ENCODE results near the gene ALOX15B.
"Not testable (repeated sequence)": the region's sequence is repeated elsewhere in the genome, so short reads cannot be mapped to it uniquely, and the experiment has no call there.

Gene ALOX15B

DNA sequence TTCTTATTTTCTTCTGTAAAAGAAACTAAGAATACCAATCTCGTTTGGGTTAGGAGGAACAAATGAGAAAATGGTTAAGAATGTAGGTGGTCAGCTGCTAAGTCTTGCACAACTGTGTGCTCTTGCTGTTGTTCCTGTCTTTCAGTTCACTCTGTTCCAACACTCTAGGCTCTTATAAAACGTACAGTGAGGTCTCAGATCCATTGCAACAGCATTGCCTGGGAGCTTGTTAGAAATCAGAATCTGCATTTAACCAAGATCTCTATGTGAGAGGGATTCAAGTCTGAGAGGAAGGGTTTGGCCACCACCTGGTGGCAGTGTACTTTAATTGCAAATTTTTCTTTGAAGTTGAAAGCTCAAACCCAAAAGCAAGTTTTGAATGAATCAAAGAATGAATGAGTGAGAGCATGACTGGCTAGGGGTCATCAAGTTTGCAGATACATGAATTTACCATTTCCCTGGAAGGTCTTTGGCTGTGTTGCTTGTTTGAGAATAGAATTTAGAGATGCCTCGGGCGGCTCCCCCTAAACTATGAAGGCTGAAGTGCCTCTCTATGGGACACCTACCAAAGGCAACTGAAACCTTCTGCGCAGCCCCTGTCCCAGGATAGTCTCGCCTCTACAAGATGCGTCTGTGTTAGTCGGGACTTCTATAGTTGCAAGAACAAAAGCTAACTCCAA lies 2.5 kb downstream of the ALOX15B start:
- DNase-seq, result no peak

DNA sequence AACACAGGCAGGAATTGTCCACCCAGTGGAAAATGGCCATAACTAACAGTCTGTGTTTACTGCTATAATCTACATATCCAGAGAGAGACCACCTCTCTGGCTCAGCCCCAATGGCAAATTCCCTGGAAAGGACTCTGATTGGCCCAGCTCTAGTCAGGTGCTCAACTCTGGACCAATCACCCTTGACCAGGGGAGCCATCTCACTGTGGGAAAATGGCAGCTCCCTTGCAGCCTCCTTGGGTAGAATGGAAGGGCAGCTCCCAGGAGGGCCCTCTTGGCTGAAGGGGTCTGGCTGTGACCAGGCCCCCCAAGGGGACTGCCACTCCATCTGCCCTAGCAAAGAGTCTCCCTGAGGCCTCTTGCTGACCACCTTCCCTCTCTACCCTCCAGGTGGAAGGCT lies 3.1 kb downstream of the ALOX15B start:
- no peak for DNase-seq

DNA sequence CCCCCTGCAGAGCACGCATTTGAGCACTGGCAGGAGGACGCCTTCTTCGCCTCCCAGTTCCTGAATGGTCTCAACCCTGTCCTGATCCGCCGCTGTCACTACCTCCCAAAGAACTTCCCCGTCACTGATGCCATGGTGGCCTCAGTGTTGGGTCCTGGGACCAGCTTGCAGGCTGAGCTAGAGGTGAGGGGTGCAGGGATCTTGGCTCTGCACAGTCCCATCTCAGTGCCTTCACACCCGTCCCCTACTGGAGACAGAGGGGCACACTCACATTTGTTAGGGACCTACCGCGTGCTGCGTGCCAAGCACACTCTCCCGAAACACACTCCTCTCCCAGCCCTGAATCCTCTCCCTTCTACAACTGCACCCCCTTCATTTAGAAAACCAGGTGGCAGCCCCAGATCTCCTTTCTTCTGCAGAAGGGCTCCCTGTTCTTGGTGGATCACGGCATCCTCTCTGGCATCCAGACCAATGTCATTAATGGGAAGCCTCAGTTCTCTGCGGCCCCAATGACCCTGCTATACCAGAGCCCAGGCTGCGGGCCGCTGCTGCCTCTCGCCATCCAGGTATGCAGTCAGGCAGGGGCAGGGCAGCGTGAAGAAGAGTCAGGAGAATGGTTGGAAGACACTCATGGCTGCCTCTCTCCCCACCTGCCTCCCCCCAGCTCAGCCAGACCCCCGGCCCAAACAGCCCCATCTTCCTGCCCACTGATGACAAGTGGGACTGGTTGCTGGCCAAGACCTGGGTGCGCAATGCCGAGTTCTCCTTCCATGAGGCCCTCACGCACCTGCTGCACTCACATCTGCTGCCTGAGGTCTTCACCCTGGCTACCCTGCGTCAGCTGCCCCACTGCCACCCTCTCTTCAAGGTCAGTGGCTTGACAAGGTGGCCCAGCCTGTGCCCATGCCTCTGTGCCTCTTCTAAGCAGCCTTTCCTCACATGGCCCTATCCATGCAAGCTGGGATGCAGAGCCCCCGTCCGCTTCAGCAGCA lies 6.3 kb downstream of the ALOX15B start:
- DNase-seq, result no peak

DNA sequence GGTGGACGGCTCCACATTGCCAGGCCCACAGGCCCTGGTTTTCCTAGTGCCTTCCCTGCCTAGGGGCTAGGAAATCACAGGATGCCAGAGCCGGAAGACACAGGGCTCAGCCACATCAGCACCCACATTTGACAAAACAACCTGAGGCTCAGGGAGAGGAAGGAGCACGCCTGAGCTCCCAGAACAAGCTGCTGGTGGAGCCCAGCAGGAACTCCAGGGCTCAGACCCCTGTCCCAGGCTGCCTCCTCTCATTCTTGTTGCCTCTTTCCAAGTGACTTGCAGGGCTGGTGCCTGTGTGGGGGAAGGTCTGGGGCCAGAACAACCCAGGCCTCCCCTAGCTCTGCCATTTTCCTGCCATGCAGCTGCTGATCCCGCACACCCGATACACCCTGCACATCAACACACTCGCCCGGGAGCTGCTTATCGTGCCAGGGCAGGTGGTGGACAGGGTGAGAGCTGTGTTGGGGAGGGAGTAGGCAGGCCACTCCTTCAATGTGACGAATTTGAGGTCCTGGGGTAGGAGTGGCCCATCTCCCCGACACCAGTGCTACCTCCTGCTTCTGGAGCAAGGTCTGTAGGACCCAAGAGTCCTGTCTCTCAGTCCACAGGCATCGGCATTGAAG lies 7.6 kb downstream of the ALOX15B start:
- DNase-seq, result no peak

DNA sequence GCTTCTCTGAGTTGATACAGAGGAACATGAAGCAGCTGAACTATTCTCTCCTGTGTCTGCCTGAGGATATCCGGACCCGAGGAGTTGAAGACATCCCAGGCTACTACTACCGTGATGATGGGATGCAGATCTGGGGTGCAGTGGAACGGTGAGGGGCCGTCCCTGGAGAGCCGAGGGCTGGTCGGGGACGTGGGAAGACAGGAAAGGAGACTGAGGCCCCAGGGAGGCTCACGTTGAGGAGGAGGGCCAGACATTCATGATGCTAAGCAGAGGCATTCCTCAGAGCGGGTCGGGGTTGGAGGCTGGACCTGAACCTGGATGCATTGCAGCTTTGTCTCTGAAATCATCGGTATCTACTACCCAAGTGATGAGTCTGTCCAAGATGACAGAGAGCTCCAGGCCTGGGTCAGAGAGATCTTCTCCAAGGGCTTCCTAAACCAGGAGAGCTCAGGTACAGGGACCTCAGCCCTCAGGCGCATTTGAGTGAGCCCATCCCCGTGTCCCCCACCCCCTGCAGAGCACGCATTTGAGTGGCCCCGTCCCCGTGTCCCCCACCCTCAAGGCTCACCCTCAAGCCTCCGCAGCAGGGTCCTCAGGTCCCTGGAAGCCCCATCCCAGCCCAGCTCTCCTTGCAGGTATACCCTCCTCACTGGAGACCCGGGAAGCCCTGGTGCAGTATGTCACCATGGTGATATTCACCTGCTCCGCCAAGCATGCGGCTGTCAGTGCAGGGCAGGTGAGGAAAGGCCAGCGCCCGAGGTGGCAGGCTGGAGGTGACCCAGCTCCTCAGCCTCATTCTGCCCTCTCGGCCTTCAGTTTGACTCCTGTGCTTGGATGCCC lies 8.3 kb downstream of the ALOX15B start:
- DNase-seq, result no peak

DNA sequence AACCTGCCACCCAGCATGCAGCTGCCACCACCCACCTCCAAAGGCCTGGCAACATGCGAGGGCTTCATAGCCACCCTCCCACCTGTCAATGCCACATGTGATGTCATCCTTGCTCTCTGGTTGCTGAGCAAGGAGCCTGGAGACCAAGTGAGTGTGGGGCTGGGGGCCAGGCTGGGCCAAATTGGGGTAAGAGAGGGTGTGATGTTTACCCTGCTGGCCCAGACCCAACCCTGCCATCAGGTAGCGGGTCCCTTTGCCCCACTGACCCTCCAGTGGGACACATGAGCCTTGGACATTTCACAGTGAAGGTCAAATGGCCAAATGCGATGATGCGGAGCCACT lies 8.9 kb downstream of the ALOX15B start:
- DNase-seq, result no peak

DNA sequence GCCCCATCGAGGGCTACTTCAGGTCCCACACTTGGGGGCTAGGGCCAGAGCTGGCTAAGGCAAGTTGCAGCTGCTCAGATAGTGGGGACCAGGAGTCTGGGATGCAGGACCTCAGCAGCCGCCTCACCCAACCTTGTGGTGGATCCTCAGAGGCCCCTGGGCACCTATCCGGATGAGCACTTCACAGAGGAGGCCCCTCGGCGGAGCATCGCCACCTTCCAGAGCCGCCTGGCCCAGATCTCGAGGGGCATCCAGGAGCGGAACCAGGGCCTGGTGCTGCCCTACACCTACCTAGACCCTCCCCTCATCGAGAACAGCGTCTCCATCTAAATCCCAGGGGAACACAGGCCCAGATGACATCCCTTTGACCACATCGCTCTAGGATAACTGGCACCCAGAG lies 9.4 kb downstream of the ALOX15B start:
- DNase-seq, result no peak

DNA sequence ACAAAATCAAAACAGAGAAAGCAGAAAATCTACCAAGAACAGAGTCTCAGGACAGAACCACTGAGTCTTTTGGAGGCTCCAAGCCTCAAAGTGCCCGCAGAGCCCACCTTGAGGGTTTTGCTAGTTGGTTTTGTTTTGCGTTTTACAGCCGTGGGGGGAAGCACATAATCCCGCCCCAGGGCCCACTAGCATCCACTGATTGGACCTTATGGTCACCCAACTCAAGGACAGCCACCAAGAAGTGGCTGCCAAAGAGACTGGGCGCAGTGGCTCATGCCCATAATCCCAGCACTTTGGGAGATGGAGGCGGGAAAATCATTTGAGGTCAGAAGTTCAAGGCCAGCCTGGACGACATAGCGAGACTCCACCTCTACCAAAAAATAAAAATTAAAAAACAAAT lies 9.9 kb downstream of the ALOX15B start:
- no peak for DNase-seq

DNA sequence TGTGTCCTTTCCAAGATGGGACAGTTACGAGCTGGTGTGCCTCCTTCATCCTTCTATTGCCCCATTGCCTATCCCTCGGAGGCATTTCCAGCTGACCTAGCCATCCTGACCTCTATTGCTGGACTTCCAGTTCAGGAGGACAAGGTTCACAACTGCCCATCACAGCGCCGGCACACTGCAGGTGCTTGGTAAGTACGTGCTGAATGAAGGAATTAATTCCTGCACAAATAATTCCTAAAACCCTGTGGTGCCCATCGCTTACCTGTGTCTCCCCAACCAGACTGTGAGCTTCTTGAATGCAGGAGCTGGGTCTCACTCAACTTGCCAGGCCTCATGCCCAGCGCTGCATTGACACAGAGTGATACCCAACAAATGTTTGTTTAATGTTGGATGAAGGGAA lies 13.0 kb downstream of the ALOX15B start:
- no peak for DNase-seq

DNA sequence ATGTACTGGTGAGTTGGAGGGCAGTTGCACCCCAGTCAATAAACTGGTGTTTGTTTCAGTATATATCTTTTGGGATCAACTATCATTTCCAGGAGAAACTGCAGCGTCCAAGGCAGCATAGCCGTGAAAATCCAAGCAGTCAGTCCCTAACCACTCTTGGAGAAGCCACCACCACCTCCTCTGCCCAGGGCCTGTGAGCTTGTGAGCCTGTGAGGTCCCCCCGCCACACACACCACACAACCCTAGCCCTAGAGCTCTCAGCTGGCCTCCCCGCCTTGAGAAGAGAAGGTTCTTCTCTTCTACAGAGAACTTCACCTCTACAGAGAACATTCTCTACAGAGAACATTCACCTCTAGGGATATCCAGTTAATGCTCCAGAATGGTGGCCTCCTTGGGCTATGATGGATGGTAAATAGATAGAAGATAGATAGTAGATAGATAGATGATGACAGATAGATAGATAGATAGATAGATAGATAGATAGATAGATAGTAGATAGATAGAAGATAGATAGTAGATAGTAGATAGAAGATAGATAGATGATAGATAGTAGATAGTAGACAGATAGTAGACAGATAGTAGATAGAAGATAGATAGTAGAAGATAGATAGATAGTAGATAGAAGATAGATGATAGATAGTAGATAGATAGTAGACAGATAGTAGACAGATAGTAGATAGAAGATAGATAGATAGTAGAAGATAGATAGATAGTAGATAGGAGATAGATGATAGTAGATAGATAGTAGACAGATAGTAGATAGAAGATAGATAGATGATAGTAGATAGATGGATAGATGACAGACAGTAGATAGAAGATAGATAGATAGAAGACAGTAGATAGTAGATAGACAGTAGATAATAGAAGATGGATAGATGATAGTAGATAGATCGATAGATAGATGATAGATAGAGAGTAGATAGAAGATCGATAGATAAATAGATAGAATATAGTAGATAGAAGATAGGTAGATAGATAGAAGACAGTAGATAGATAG lies 13.7 kb downstream of the ALOX15B start:
- no peak for DNase-seq

DNA sequence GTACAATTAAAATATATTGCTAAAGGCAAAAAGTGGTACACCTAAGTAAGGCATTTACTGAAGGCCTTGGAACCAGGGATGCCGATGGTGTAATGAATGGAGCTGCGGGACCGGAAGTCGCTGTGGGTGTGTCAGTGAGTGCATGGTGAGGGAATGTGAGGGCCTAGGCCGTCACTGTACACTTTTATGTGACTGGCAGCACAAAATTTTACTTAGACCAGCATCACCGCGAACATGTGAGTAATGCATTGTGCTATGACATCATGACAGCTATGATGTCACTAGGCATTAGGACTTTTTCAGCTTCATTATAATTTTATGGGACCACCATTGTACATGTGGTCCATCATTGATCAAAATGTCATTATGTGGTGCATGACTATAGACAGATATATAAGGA lies 14.7 kb downstream of the ALOX15B start:
- no peak for DNase-seq

DNA sequence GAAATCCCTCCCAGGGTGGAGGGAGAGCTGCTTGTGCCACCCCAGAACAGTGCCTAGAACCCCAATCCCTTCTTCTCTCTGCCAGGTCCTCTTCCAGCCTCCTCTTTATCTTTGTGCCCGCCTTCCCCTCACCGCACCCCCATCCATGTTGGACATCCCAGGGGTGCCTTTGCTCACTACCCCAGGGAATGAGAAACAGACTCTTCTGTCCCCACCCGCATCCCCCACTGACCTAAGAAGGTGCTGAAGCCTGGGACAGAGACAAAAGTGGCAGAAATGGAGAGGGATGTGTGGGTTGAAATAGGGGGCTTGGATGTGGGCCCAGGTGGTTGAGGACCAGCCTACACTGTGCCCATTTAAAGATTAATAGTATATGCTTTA lies 17.0 kb downstream of the ALOX15B start:
- DNase-seq, result no peak

DNA sequence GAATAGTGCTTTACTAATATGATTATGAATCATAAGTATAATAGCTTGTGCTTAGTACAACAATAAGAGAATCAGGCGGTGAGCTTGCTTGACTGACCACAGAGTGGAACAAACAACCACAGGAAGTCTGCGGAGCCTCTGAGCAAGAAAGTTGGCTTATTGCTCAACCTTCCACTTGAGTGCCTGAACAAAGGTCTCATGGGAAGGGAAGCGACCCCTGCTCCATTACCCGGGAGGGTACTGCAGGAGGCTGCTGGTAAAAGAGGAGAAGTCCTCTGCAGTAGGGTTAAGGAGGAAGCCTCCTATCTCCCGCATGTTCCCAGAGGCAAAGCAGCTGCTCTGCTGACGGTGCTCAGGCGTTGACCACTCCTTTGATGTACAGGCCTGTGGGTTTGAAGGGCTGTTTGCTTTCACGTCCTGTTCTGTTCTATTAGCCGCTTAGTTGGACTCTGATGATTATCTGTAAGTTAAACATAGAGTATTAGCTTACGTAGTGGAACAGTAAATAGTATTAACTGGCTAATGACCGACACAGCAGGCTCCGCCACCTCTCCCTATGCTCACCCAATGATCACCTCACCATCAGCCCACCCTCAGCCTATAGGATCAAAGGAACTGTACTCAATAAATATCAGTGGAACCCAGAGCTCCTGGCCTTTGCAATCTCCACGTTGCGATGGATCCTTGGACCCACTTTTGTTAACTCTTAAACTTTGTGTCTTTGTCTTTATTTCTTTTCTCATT lies 17.5 kb downstream of the ALOX15B start:
- DNase-seq, result no peak

DNA sequence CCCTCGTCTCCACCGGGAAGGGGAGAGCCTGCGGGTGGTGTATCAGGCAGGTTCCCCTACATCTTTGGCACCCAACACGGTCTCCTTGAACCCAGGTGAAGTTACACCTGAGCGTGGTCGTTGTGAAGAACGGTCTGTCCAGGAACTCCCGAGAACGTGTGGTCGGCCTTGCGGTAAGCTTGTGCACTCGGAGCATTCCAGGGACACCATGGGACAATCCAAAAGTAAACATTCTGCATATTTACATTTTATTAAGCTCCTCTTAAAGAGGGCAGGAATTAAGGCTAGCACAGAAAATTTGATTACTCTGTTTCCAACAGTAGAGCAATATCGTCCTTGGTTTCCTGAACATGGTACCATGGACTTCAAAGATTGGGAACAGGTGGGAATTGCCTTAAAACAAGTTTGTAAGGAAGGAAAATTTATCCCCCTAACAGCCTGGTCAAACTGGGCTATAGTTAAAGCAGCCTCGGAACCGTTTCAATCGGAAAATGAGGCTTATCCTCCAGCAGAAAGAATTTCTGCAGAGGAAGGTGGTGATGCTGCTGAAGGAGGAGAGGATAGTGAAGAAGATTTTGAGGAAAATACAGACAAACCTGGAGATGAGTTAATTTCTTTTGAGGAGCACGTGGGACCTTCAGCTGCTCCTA lies 18.2 kb downstream of the ALOX15B start:
- no peak for DNase-seq

DNA sequence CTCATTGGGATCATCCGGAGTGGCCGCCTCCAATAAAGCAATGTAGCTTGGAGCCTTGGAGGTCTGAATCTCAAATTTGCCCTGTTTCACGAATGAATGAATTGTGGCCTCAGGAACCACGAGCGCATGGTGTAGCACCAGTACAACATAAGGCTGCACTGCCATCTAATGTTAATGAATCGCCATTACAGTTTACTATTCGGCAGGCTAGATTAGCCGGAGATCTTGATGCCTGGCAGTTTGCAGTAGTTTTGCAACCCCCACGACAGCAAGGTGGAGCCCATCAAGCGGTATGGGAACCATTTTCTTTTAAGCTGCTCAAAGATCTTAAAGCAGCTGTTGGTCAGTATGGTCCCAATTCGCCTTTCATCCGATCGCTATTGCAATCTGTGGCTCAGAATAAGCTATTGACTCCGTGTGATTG lies 18.8 kb downstream of the ALOX15B start:
- DNase-seq, result no peak

DNA sequence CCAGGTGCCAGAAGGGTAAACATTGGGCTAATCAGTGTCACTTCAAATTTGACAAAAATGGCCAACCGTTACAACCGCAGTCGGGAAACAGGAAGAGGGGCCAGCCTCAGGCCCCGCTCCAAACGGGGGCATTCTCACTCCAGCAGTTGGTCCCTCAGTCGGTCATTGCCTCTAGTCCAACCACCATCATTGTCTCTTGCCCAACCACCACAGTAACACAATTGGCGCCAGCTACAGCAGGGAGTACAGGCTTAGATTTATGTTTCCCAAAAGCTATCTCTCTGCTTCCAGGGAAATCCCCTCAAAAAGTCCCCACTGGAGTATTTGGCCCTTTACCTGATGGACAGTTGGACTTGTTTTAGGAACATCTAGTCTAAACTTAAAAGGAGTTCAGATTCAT lies 20.3 kb downstream of the ALOX15B start:
- no peak for DNase-seq

DNA sequence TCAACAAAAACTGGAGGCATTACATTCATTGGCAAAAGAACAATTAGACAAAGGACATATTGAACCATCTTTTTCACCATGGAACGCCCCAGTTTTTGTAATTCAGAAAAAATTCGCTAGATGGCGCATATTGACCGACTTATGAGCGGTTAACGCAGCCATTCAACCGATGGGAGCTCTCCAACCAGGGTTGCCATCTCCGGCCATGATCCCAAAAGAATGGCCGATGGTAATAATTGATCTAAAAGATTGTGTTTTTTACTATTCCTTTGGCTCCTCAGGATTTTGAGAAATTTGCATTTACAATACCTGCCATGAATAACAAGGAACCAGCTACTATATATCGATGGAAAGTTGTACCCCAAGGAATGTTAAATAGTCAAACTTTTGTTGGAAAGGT lies 21.4 kb downstream of the ALOX15B start:
- DNase-seq, result no peak

DNA sequence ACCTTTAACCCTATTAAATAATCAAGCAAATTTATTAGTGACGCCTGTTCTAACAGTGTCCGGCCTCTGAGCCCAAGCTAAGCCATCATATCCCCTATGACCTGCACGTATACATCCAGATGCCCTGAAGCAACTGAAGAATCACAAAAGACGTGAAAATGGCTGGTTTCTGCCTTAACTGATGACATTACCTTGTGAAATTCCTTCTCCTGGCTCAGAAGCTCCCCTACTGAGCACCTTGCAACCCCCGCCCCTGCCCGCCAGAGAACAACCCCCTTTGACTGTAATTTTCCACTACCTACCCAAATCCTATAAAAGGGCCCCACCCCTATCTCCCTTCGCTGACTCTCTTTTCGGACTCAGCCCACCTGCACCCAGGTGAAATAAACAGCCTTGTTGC lies 23.0 kb downstream of the ALOX15B start:
- not testable (repeated sequence) for DNase-seq

DNA sequence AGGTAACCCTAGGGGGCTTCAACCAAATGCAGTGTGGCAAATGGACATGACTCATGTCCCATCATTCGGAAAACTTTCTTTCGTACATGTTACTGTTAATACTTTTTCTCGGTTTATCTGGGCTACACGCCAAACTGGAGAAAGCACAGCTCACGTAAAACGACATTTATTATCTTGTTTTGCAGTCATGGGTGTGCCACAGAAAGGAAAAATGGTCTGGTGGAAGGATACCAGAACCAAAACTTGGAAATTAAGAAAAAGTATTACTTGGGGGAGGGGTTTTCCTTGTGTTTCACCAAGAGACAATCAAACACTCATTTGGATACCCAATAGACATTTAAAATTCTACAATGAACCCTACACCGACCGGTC lies 23.6 kb downstream of the ALOX15B start:
- DNase-seq, result no peak

DNA sequence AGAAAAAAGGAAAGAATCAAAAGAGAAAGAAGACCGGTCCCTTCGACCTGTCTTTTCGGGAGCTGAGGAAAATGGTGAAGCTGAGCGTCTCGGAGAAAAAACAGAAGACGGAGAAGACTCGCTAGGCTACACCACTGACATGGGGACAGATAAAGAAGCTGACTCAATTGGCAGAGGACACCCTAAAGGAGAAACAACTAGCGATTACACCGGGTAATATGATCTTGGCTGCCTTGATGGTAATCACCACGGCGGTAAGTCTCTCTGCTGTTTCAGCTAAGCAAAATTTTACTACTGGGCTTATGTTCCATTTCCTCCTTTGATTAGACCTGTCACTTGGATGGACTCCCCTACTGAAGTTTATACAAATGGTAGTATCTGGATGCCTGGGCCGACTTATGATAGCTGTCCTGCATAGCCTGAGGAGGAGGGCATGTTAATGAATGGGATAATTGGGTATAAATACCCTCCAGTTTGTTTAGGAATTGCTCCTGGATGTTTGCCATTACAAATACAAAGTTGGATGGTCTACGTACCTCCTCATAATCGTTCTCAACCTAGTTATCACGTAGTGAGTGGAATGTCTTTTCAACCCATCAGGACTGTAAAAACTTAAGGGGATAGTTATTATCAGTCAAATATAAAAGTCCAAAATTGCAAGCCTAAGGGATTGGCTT lies 24.1 kb downstream of the ALOX15B start:
- DNase-seq, result no peak
